AG04450 (cell line): ENCODE data around the gene HBZ. TPM values are rescaled to one million over a fixed set of nuclear protein-coding genes. Genes with fewer than 3 reads are reported as not detected.
"Not testable (repeated sequence)": the region's sequence is repeated elsewhere in the genome, so short reads cannot be mapped to it uniquely, and the experiment has no call there.

Experiments
- CTCF ChIA-PET: fragments of 300-600, 350-600 bp; formaldehyde crosslinking; extraction: SDS; loops from one replicate; lab custom pipeline; 2022; ENCODE audit warnings: antibody characterized with exemption, inconsistent platforms; lab: Charles Lee
- POLR2A ChIA-PET: fragments of 350-600 bp; formaldehyde crosslinking; extraction: SDS; loops from one replicate; lab custom pipeline; 2021; ENCODE audit warnings: antibody characterized with exemption, inconsistent platforms; lab: Yijun Ruan, JAX
- DNase-seq: peaks from one replicate; pipeline ENCODE4 v3.0.0-alpha.2; 2011; ENCODE audit warnings: low read depth, low spot score
- H3K27ac ChIP-seq: one replicate; pipeline ENCODE4 v1.5.1; 2012; ENCODE audit warnings: low read depth, low read length, control low read depth
- H3K27me3 ChIP-seq: one replicate; pipeline ENCODE4 v1.6.0; 2012; ENCODE audit warnings: low read length; ENCODE audit not compliant: control insufficient read depth, insufficient read depth
- H3K4me3 ChIP-seq: 2 replicates; pipeline ENCODE4 v1.5.1; 2011; ENCODE audit warnings: mild to moderate bottlenecking, low read depth, low read length, control low read depth
- H3K9me3 ChIP-seq: 2 replicates; pipeline ENCODE4 v1.5.1; 2012; ENCODE audit warnings: low read length; ENCODE audit not compliant: control insufficient read depth, insufficient read depth
- polyA plus RNA-seq: library from polyadenylated mRNA; depleted of rRNA; stranded (reverse); fragments of >200 nt; gene quantifications from 2 replicates; pipeline ENCODE4 v1.2.3, GENCODE V29; 2011
- TF ChIP-seq, protein P1 (sequence below): IDR thresholded peaks from 2 replicates; pipeline ENCODE4 v1.5.1; 2011; ENCODE audit warnings: low read depth, low read length, control low read depth, inconsistent platforms

The HBZ gene
- polyA plus RNA-seq, 1 experiment = not detected

DNA sequence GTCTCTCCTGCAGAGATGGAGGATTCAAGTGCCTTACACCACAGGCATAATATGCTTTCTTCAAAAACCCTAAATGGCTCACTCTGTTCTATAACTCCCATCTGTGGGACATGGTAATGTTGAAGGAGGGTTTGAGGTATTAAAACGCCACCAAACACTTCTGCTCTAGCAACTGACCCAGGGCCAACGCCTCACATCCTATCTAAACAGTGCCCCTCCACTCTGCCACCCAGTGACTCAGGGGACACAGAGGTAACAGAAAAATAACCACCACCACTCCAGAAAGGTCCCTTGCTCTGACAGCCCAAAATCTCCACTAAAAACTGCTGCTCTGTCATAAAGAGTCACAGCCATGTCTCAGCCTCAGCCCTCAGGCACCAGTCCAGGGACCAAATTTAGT is 31.7 kb upstream of the HBZ start:
- Histone ChIP-seq H3K9me3 (no peaks in the 10 kb centered on the region; the same call in 1 of the 2 replicates), H3K4me3 (no peak overlapping the region), H3K27me3 (no peaks in the 10 kb centered on the region), H3K27ac (no peak overlapping the region)
- no peak for DNase-seq
- ChIA-PET POLR2A (no interaction called here), CTCF (interaction anchor here (0.9 to 1.7 kb wide), 2 partner anchors 12 to 14 kb away, joined by 3 to 8 read pairs; no protein-coding TSS in a partner anchor)
- TF ChIP-seq, protein P1, sequence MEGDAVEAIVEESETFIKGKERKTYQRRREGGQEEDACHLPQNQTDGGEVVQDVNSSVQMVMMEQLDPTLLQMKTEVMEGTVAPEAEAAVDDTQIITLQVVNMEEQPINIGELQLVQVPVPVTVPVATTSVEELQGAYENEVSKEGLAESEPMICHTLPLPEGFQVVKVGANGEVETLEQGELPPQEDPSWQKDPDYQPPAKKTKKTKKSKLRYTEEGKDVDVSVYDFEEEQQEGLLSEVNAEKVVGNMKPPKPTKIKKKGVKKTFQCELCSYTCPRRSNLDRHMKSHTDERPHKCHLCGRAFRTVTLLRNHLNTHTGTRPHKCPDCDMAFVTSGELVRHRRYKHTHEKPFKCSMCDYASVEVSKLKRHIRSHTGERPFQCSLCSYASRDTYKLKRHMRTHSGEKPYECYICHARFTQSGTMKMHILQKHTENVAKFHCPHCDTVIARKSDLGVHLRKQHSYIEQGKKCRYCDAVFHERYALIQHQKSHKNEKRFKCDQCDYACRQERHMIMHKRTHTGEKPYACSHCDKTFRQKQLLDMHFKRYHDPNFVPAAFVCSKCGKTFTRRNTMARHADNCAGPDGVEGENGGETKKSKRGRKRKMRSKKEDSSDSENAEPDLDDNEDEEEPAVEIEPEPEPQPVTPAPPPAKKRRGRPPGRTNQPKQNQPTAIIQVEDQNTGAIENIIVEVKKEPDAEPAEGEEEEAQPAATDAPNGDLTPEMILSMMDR = no peak

GRCh38 chr16:122361-122760 is 30.1 kb upstream of the HBZ start:
- H3K4me3 ChIP-seq = no peak overlapping the region
- DNase-seq = no peak
- H3K9me3 ChIP-seq = no peaks in the 10 kb centered on the region; the same call in 1 of the 2 replicates
- TF ChIP-seq, protein P1 = no peak
- POLR2A ChIA-PET = no interaction called here
- CTCF ChIA-PET = interaction anchor here (1.2 to 1.5 kb wide), 3 partner anchors 9 to 25 kb away, joined by 3 to 5 read pairs (median 3); no protein-coding TSS in a partner anchor
- H3K27ac ChIP-seq = no peak overlapping the region
- H3K27me3 ChIP-seq = no peaks in the 10 kb centered on the region

- DNase-seq, POLR2A ChIA-PET: not testable (repeated sequence)
These were observed 28.7 kb upstream of the HBZ start for GRCh38 chr16:123558-124350.

DNA sequence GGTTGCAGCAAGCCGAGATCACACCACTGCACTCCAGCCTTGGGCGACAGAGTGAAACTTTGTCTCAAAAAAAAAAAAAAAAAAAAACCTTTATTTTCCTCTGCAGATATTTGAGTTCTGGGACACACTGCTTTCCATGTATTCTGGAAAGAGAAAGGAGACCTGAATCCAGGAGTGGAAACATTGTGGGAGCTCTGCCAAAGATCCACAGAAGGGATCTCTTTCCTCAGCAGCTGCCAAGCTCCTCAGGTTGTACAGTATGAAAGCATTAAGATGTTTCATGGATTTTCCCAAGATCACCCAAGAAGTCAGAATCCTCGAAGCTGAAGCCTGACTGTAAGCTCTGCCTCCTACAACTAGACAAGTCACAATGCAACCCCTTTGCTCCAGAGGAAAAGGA is 27.4 kb upstream of the HBZ start:
- ChIA-PET POLR2A (no interaction called here), CTCF (interaction anchor here (0.9 to 1.1 kb wide), 2 partner anchors 28 to 57 kb away, joined by 3 to 8 read pairs; no protein-coding TSS in a partner anchor)
- no peaks in the 10 kb centered on the region for H3K9me3 ChIP-seq
- H3K4me3 ChIP-seq = no peak overlapping the region
- no peak overlapping the region for H3K27ac ChIP-seq
- TF ChIP-seq, protein P1 = no peak
- no peak for DNase-seq
- no peaks in the 10 kb centered on the region for H3K27me3 ChIP-seq

More at GRCh38 chr16:123558-124350, 28.7 kb upstream of the HBZ start:
- CTCF ChIA-PET = interaction anchor here (1.5 kb wide), 2 partner anchors 8 to 17 kb away, joined by 3 to 5 read pairs; no protein-coding TSS in a partner anchor
- H3K4me3 ChIP-seq, H3K9me3 ChIP-seq, H3K27me3 ChIP-seq, H3K27ac ChIP-seq: not testable (repeated sequence)

DNA sequence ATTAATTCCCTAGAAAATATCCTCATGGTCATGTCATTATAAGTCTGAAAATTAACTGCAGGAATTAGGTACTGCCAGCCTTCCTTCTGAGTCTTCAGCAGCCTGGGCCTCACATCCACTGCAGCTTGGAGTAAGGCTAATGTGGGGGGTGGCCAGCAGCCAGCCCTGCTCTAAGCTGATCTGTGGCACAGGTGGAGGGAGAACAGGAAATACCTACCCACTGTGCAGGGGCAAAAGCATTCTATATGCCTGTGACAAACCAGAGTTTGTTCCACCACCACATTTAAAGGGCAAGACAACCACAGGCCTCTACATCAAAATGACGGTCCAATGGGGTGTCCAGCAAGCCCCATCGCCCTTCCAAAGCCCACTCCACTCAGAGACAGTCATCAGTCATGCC is 23.4 kb upstream of the HBZ start:
- Histone ChIP-seq H3K4me3 (no peak overlapping the region), H3K9me3 (no peaks in the 10 kb centered on the region), H3K27ac (no peak overlapping the region), H3K27me3 (no peaks in the 10 kb centered on the region)
- POLR2A ChIA-PET = no interaction called here
- no peak for DNase-seq
- CTCF ChIA-PET = interaction anchor here (1.0 kb wide), 1 partner anchor 33 kb away, joined by 7 read pairs; no protein-coding TSS in a partner anchor
- TF ChIP-seq, protein P1 = no peak
